ENCODE measurements around the gene SLC16A11. TPM values are rescaled to one million over a fixed set of nuclear protein-coding genes. Genes with fewer than 3 reads are reported as not detected.

Gene SLC16A11
- total RNA-seq, 6 experiments from 2014 or later = 0.84 to 10.2 (median 2.4) TPM

DNA sequence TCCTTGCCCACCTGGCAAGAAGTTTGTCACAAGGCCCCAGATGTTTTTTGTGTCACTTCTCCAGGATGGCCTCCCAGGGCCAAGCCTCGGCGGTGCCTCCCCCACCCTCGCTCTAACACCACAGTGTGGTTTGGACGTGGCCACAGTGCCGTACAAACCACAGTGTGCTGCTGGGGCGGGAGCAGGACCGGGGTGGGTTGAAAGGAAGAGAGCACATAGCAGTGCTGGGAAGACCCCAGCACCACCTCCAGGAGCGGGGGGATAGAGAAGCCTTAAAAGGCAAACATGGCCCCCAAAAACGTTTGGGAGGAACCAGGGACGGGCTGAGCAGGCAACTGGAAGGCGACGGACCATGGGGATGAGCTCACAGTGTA is 26.1 kb downstream of the SLC16A11 start:
- TF ChIP-seq, protein P1, sequence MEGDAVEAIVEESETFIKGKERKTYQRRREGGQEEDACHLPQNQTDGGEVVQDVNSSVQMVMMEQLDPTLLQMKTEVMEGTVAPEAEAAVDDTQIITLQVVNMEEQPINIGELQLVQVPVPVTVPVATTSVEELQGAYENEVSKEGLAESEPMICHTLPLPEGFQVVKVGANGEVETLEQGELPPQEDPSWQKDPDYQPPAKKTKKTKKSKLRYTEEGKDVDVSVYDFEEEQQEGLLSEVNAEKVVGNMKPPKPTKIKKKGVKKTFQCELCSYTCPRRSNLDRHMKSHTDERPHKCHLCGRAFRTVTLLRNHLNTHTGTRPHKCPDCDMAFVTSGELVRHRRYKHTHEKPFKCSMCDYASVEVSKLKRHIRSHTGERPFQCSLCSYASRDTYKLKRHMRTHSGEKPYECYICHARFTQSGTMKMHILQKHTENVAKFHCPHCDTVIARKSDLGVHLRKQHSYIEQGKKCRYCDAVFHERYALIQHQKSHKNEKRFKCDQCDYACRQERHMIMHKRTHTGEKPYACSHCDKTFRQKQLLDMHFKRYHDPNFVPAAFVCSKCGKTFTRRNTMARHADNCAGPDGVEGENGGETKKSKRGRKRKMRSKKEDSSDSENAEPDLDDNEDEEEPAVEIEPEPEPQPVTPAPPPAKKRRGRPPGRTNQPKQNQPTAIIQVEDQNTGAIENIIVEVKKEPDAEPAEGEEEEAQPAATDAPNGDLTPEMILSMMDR (IDR thresholded peaks at IDR 0.05) = no peak
- no peak for TF ChIP-seq POLR2A (IDR thresholded peaks at IDR 0.05)
- DNase-seq (no peak), ATAC-seq (no peak)
- no peaks in the 10 kb centered on the region for H3K36me3 ChIP-seq
- no peaks in the 10 kb centered on the region for H3K27me3 ChIP-seq
- no peak overlapping the region for H3K4me3 ChIP-seq
- H3K9me3 ChIP-seq = no peaks in the 10 kb centered on the region
- intact Hi-C loops (cut with DNase I) = no loop called here
- peak overlapping the region; percentile 47 to 73 (median 53) for H3K27ac ChIP-seq
- 49% methylated on average over 12 of the region's 12 CpGs for WGBS (ENCODE audit: insufficient coverage, low coverage, low lambda C conversion rate, missing lambda C conversion rate)
- H3K4me1 ChIP-seq = peaks cover 0 to 14% (median 5%) of the 10 kb centered on the region in 4 donors

DNA sequence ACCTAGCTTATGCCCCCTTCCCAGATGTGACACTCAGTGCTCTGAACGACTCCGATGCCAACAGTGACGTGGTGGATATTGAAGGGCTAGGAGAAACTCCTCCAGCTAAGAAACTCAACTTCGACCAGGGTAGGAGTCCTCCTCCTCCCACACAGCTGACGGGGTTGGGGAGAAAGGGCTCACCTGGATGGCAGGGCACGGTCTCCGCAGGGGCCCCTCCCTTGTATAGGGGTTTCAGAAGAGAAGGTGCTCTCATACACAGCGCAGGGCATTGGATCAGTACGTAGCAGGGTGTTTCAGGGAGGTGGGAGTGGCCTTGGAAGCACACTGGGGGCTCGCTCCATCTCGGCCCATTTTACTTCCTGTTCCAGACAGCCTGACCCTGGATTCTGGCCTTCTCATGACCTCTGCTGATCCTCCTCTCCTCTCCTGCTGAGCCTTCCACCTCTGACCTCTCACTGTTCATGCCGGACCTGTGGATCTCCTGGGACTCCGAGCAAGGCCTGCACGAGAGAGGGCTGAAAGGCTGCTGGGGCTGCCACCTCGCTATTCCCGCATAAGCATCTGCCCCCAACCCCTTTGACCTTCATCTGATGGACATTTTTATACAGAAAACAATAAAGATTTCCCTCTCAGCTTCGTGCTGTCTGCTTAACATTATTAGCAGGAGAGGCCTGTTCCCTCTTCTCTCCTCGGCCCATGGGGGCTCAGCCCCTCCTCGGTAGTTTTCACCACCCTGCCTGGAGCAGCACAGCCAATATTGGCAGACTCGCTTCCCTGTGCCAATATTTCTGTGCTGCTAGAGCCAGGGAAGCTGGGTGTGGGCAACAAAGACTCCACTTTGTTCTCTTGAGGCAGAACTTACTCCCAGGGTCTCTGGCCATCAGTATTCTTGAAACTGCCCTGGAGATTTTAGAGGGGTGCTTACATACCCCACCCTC is 26.7 kb downstream of the SLC16A11 start:
- Histone ChIP-seq H3K4me1 (peaks cover 0 to 14% (median 3%) of the 10 kb centered on the region in 4 donors), H3K4me3 (no peak overlapping the region), H3K9me3 (no peaks in the 10 kb centered on the region), H3K27me3 (no peaks in the 10 kb centered on the region), H3K27ac (peak overlapping the region in 2 of 3 donors; percentile 53 to 73), H3K36me3 (no peaks in the 10 kb centered on the region)
- 60% methylated on average over 7 of the region's 20 CpGs for WGBS (ENCODE audit: insufficient coverage, low coverage, low lambda C conversion rate, missing lambda C conversion rate)
- DNase-seq (no peak), ATAC-seq (no peak)
- no peak for TF ChIP-seq POLR2A (IDR thresholded peaks at IDR 0.05)
- TF ChIP-seq, protein P1 (IDR thresholded peaks at IDR 0.05) = no peak
- intact Hi-C loops (cut with DNase I) = no loop called here

DNA sequence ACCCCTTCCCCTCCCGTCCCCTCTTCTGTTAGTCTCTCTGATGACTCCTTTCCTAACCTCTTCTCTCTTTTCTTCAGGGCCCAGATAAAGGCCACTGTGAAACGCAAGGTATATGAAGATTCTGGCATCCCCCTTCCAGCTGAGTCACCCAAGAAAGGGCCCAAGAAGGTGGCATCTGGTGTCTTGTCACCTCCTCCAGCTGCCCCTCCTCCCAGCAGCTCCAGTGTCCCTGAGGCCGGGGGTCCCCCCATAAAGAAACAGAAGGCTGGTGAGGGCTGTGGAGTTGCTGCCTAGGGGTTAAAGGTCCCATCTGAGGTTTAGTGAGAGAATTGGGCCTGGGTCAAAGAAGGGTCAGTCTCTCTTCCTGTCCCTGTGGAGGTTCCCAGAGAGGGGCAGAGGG is 27.5 kb downstream of the SLC16A11 start:
- Histone ChIP-seq H3K27me3 (no peaks in the 10 kb centered on the region), H3K36me3 (no peaks in the 10 kb centered on the region), H3K27ac (no peak overlapping the region), H3K4me1 (peaks cover 0 to 16% (median under 1%) of the 10 kb centered on the region in 4 donors), H3K4me3 (no peak overlapping the region), H3K9me3 (no peaks in the 10 kb centered on the region)
- TF ChIP-seq POLR2A (IDR thresholded peaks at IDR 0.05) = no peak
- TF ChIP-seq, protein P1 (IDR thresholded peaks at IDR 0.05) = no peak
- intact Hi-C loops (cut with DNase I) = no loop called here
- ATAC-seq (no peak), DNase-seq (no peak)
- 52% methylated on average over 2 of the region's 3 CpGs for WGBS (ENCODE audit: insufficient coverage, low coverage, low lambda C conversion rate, missing lambda C conversion rate)

DNA sequence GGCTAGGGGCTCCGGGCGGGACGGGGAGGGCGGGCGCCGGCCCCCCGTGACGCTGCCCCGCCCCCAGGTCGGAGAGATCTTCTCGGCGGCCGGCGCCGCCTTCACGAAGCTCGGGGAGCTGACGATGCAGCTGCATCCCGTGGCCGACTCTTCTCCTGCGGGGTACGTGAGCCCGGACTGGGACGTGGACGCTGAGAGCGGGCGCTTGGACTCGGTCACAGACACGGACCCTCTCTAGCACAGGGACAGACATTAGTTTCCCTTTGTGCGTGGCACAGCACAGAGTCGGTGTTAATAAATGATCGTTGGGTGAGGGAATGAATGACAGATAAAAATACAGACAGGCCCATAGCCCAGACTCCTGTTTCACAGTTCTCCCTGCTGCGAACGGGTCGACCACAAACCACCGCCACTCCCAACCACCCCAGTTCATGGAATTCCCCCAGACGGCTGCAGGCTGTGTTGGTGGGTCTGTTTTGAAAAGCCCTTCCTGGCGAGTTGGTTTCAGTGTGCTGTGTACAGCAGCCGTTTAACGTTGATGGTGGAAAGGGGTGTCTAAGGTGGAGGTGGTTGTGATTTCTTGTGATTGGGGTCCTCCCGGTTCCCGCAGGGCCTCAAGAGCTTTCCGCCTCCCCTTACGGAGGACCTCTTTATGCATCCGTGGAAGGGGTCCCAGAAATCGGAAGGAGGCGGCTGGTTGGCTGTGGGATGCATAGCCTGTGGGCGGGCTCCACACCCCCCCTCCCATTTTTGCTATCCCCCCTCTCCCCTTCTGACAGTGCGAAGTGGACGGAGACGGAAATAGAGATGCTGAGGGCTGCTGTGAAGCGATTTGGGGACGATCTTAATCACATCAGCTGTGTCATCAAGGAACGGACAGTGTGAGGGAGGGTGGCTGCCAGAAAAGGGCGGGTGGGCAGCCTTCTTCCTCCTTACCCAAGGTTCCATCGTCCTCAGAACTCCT is 28.6 kb downstream of the SLC16A11 start:
- intact Hi-C loops (cut with DNase I) = no loop called here
- Histone ChIP-seq H3K36me3 (no peaks in the 10 kb centered on the region), H3K27ac (peak overlapping the region; percentile 97 to 99 (median 98)), H3K9me3 (no peaks in the 10 kb centered on the region), H3K4me3 (peak overlapping the region; percentile 84 to 95 (median 92)), H3K4me1 (peaks cover 0 to 25% (median 6%) of the 10 kb centered on the region in 4 donors), H3K27me3 (no peaks in the 10 kb centered on the region)
- WGBS (ENCODE audit: insufficient coverage, low coverage, low lambda C conversion rate, missing lambda C conversion rate) = 26% methylated on average over 22 of the region's 56 CpGs
- DNase-seq (no peak), ATAC-seq (no peak)
- TF ChIP-seq POLR2A (IDR thresholded peaks at IDR 0.05) = peak; percentile 8
- TF ChIP-seq, protein P1 (IDR thresholded peaks at IDR 0.05) = peak in 2 of 4 donors; percentile 7 to 20

Data from right lobe of liver (tissue), 6 donors.